HG03354 (cell line): ENCODE results near the gene COL25A1.

Experiments used
- ATAC-seq: cut with Tn5 transposase; IDR thresholded peaks from one replicate; pipeline ENCODE4 v1.9.1; 2021; ENCODE audit warnings: mild to moderate bottlenecking; ENCODE audit not compliant: unreplicated experiment, poor library complexity, severe bottlenecking

Gene COL25A1

DNA sequence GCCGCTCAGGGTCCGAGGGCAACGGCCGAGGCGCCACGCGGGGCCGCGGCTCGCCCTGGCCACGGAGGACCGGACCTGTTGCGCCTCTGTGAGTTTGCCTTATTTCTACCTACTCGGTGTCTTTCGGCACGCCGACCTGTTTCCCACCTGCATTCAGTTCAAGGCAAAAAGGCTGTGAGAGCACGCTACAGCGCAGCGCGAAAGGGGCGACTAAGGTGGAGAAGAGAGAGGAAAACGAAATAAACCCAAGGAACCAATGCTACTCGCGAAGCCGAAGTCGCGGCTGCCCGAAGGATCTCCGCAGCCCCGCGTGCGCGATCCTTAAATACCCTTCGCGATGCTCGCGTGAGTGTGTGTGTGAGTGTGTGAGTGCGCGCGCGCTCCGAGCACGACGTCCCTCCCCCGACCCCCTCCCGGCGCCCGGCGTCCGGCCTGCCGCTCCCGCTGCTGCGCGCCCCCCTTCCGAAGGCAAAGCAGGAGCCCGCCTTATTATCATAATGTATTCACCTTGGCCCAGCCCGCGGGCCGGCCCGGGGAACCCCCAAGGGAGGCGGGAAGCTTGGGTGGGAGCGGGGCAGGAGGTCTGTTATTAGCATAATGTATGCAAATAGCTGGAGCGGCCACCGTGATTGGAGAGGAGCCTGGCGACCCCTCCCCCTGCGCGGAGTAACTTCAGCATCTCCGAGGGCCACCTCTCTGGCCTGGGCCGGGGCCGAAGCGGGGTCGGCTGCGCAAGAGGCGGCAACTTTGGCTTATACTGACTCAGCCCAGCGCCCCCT lies at the start of gene COL25A1:
Gene COL25A1 (minus strand): TSS at position 298 of the 779 bp plus-strand sequence.
- peak; percentile 51 for ATAC-seq

- ATAC-seq = no peak
Observed at GRCh38 chr4:109350121-109350520, 47.7 kb upstream of the COL25A1 start.

DNA sequence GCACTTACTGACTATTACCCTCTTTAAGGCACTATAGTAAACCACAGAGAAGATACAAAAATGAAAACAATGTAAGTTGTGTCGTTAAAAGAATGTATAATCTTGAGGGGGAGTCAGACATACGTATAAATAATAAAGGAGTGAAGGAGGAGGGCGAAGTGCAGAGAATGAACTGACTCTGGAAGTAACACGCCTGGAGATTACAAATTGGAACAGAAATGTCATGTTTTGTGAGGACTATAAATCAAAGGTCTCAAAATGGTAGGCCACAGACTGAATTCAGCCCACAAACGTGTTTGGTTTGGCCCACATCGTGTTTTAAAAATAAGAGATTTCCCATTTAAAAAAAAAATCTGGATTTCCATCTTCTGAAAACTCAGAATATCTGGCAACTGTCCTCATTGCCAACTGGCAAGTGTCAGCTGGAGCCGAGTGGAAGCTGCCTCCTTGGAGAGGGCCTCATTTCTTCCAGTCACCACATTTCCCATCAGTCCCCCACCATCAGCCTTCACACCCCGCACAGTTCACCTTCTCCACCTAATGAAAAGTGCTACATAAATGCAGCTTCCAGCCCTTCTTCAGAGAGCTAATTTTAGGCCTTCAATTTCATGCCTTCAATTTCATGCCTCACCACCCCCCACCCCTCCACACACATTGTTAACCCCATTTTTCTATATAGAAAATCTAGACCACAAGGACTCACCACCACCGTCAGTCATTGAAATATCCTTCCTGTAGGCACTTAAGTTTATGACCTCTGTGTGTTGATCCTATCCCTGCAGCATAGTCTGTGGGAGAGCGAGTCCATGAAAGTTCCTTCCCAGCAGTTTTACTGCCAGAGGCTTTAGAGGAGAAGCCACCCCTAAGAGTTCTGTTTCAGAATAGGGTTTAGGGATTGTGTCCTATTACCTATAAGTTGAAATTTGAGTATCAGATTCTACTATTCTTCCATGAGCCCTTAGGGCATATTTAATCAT lies 32.0 kb upstream of the COL25A1 start:
- no peak for ATAC-seq

DNA sequence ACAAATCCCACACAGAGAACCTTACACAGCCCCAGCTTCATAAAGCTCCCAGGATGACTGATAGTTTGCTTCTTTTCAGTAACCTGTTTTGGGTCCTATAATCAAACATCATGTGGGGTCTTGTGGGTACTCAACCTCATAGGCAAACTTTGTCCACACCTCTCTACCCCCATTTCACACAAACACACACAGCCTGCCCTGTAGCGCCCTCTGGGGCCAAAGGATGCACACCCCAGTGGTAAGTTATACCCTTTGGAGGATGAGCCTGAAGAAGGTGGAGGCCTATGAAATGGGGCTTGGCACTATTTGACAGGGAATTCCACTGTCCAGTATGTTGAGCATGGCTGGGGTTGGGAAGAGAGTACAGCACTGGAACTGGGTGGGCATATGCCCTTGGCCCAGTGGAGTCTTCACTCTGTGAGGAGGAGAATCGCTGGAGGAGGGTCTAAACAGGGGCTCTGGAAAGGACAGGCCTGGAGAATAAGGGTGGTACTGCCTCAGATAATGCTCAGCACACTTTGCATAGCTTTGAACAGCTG lies 30.5 kb upstream of the COL25A1 start:
- ATAC-seq = no peak

- ATAC-seq = no peak
Observed at GRCh38 chr4:109327641-109328040, 25.2 kb upstream of the COL25A1 start.

- no peak for ATAC-seq
Observed at GRCh38 chr4:109325698-109326097, 23.2 kb upstream of the COL25A1 start.

GRCh38 chr4:109323348-109323747 lies 20.9 kb upstream of the COL25A1 start:
- no peak for ATAC-seq

GRCh38 chr4:109321232-109321631 lies 18.8 kb upstream of the COL25A1 start:
- no peak for ATAC-seq

DNA sequence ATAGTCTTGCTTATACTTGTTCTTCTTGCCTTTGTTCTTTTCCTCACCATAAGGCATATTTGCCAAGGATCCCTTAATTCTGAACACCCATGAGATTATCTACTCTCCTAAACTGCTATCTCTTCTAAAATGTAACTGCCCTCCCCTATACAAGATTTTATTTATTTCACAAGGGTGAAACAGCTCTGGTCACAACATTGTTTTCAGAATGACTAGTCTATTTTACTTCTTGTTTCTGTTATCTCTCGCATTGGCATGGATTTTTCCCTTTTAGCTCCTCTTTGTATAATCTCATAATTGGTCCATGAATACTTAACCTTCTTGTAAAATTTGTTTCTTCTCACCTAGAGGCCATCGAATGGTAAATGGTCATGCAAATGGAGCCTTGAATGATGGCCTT lies 17.2 kb upstream of the COL25A1 start:
- no peak for ATAC-seq

DNA sequence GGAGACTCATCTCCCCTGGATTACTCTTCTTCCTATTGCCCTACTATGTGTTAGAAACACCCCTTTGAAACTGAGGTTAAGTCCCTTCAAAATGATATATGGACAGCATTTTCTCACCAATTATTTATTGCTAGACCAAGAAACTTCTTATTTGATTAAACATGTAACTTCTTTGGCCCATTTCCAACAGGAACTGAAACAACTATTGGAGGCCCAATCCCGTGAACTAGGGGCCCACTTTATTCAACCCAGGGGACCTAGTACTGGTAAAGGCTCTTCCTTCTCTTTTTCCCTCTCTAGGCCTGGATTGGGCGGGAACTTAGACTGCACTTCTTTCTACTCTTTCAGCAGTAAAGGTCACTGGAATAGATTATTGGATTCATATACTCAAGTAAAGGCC lies 16.7 kb upstream of the COL25A1 start:
- ATAC-seq = no peak

DNA sequence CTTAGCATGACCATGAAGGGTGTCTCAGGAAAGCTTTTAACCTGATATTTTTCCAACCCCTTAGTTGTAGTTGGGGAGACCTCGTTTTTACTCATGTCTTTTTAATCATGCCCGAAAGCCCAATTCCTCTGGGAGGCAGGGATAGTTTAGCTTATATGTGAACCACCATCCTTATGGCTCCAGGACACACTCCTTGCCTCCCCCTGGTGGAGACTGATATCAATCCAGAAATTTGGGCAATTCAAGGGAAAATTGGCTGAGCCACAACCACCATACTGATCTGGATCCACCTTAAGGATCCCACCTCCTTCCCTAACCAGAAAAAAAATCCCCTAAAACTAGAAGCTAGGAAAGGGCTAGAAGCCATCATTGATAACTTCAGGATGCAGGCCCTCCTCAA lies 13.4 kb upstream of the COL25A1 start:
- no peak for ATAC-seq

GRCh38 chr4:109315341-109315740 lies 12.9 kb upstream of the COL25A1 start:
- no peak for ATAC-seq

DNA sequence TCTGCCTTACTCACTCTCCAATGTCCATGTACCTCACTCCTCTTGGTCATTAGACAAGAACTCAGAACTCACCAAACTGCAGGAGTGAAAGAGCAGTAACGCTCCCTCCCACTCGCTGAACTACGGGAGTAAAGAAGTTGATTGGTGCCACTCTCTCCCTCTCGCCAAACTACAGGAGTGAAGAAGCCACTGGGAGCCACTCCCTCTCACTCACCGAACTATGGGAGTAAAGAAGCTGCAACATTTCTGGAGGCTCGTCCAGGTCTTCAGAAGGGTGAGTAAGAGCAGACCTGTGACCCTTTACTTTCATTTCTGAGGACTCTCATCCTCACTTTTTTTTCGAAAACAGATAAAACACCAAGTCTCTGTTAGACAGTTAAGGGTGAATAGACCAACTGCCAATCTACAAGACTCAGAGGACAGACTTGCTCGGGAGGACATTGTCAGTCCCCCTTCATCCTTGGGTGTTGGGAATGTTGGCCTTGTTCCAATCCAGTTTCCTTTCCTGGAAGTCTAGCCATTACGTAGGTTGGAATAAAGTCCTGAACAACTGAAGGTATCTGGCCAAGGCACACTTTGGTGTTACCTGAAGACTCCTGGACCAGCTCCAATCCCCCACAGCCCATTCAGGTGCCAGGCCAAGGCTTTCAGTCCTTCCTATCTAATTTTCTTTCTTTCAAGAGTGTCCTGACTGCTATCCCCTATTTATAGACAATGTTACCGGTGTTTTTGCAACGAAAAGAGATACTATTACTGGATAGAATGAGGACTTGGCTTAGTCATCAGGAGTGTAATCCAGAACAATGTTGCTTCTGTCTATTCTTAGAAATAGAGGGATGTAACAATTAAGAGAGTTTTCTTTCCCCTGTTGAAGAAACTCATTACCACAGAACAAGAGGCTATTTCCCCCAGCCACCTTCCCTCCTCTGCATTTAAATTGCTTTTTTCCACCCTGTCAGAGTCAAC lies 11.0 kb upstream of the COL25A1 start:
- ATAC-seq = no peak

GRCh38 chr4:109303140-109303496 lies 660 bp upstream of the COL25A1 start:
- peak; percentile 24 for ATAC-seq

GRCh38 chr4:109301651-109302360 lies 652 bp downstream of the COL25A1 start:
- ATAC-seq = peak; percentile 2

DNA sequence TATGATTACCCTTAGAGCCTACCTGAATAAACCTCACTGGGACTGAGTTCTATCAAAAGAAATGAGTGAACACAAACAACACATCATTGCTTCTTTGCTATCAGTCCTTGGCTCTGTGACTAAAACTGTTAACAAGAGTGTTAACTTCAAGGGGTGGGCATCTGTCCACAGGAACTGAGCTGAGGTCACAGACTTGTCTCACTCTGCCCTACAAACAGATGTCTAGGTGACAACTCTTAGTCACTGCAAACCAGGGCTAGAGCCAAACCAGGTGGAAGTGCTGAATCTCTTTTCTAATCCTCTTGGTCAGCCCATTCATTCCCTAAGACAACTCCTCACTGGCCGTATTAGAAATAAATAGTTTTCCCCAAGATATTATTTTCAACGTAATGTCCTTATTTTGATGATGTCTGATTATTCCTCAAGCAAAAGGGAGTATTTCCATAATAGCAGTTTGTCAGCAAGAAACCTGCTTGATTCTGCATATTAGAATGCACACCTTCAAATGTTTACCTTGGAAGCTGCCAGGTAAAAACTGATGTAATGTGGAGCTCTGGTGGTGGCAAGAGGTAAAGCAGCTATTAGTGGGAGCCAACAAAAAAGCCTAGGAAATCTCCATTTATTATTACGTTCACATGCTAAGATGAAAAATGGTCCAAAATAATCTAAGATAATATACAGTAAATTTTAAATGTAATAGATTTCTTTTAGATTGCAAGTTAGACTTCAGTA lies 4.0 kb downstream of the COL25A1 start:
- ATAC-seq = no peak

GRCh38 chr4:109296527-109296926 lies 5.9 kb downstream of the COL25A1 start:
- no peak for ATAC-seq

DNA sequence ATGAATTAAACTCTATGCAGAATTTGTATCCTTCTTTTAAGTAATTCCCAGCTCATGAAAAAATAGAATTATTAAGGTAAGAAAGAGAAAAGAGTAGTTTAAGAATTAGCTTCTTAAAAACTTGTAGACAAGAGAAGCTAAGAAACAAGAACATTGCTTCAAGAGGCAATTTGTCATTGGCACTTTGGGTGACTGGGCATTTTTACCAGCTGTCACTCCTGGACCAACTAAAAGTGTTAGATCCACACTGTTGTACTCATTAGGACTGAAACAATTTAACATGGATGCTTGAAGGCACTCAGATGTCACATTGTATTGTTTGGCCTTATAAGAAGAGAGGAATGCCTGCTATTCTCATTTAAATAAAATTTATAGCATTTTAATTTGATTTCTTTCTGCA lies 7.4 kb downstream of the COL25A1 start:
- ATAC-seq = no peak
